HCT116 (cell line): ENCODE data around the gene NGFR. TPM values are rescaled to one million over a fixed set of nuclear protein-coding genes. Genes with fewer than 3 reads are reported as not detected.

Source experiments
- ATAC-seq: fragments of 200-7000 bp; cut with Tn5 transposase; 2 replicates; pipeline ENCODE4 v1.9.1; 2020; ENCODE audit warnings: mild to moderate bottlenecking, moderate library complexity
- BruUV-seq: library from RNA; stranded (reverse); fragments of 400-500 nt; replicated peaks from 2 replicates; lab custom pipeline; 2021; lab: Mats Ljungman, UMichigan
- CTCF ChIA-PET: fragments of 300-600 bp; sonication (Branson Sonifier 250); formaldehyde crosslinking; loops from one replicate; lab custom pipeline; 2021; ENCODE audit warnings: antibody characterized with exemption; lab: Charles Lee
- POLR2A ChIA-PET: fragments of 300-600, 350-600 bp; sonication (Branson Sonifier 250); formaldehyde crosslinking; loops from one replicate; lab custom pipeline; 2021; ENCODE audit warnings: antibody characterized with exemption; lab: Charles Lee
- RAD21 ChIA-PET, 2 experiments: fragments of 300-600 bp; sonication (Branson Sonifier 250); formaldehyde crosslinking; loops; one replicate each; lab custom pipeline; 2023; ENCODE audit warnings: low total read pairs in 2 of 2; ENCODE audit not compliant: uncharacterized antibody in 2 of 2, unreplicated experiment in 2 of 2, low non-redundant PET in 1 of 2; lab: Charles Lee
- DNase-seq: peaks from one replicate; pipeline ENCODE4 v3.0.0-alpha.2; 2010; ENCODE audit warnings: low read depth, low spot score
- H2AFZ ChIP-seq: fragments of 200-600 bp; shearing (Covaris generic), sonication (generic); 2 replicates; pipeline ENCODE4 v1.6.1; 2017; ENCODE audit warnings: low read depth, mixed run types, mixed read lengths, antibody characterized with exemption, low read length; ENCODE audit not compliant: poor library complexity, severe bottlenecking
- H3K27ac ChIP-seq: 2 replicates; pipeline ENCODE4 v1.5.1; 2012; ENCODE audit warnings: low read depth, low read length
- H3K27me3 ChIP-seq: fragments of 200-600 bp; sonication (generic); 2 replicates; pipeline ENCODE4 v1.6.1; 2016; ENCODE audit warnings: mixed run types, low read length, mixed read lengths; ENCODE audit not compliant: insufficient read depth
- H3K36me3 ChIP-seq, 2 experiments: fragments of 200-500 bp in 1 of 2; fragments of 200-600 bp in 1 of 2; sonication (Bioruptor generic) in 1 of 2; sonication (generic) in 1 of 2; 2 replicates each; pipeline versions ENCODE4 v1.5.1 to v1.6.1; 2014 to 2016; ENCODE audit warnings: low read length in 2 of 2, inconsistent platforms in 1 of 2, mixed read lengths in 1 of 2, mixed run types in 1 of 2; ENCODE audit not compliant: insufficient read depth in 2 of 2, control insufficient read depth in 1 of 2
- H3K4me1 ChIP-seq, 2 experiments: fragments of 200-600 bp in 1 of 2; sonication (generic) in 1 of 2; 2 replicates each; pipeline versions ENCODE4 v1.5.1 to v1.6.1; 2012 to 2017; ENCODE audit warnings: low read length in 2 of 2, inconsistent platforms in 1 of 2, mild to moderate bottlenecking in 1 of 2, mixed read lengths in 1 of 2, mixed run types in 1 of 2, moderate library complexity in 1 of 2; ENCODE audit not compliant: insufficient read depth in 2 of 2, control insufficient read depth in 1 of 2
- H3K4me2 ChIP-seq: fragments of 200-600 bp; sonication (generic); 2 replicates; pipeline ENCODE4 v1.6.1; 2017; ENCODE audit warnings: mixed run types, low read length, mixed read lengths
- H3K4me3 ChIP-seq, 2 experiments: fragments of 200-600 bp in 1 of 2; sonication (generic) in 1 of 2; replicated peaks in 1 of 2; 2 replicates each; pipeline ENCODE4 v1.5.1; 2011 to 2016; ENCODE audit warnings: low read length in 2 of 2, control low read depth in 1 of 2, low read depth in 1 of 2, mild to moderate bottlenecking in 1 of 2, mixed read lengths in 1 of 2, mixed run types in 1 of 2
- H3K79me2 ChIP-seq: fragments of 200-600 bp; sonication (generic); 2 replicates; pipeline ENCODE4 v1.6.1; 2017; ENCODE audit warnings: mild to moderate bottlenecking, mixed run types, low read length, moderate library complexity, mixed read lengths; ENCODE audit not compliant: insufficient read depth
- H3K9ac ChIP-seq: fragments of 200-600 bp; sonication (generic); 2 replicates; pipeline ENCODE4 v1.6.1; 2016; ENCODE audit warnings: low read length, mixed read lengths
- H3K9me2 ChIP-seq: fragments of 200-600 bp; sonication (generic), shearing (Covaris generic); 2 replicates; pipeline ENCODE4 v1.6.1; 2017; ENCODE audit warnings: mixed run types, mild to moderate bottlenecking, moderate library complexity; ENCODE audit not compliant: insufficient read depth
- H3K9me3 ChIP-seq, 2 experiments: fragments of 200-500 bp in 1 of 2; fragments of 200-600 bp in 1 of 2; sonication (Bioruptor generic) in 1 of 2; sonication (generic) in 1 of 2; 2 replicates each; pipeline ENCODE4 v1.6.1; 2014 to 2017; ENCODE audit warnings: low read length in 2 of 2, mixed read lengths in 2 of 2, inconsistent platforms in 1 of 2, low read depth in 1 of 2, mild to moderate bottlenecking in 1 of 2, mixed run types in 1 of 2, moderate library complexity in 1 of 2; ENCODE audit not compliant: control insufficient read depth in 1 of 2, insufficient read depth in 1 of 2
- H4K20me1 ChIP-seq: fragments of 200-600 bp; sonication (generic), shearing (Covaris generic); 2 replicates; pipeline ENCODE4 v1.6.1; 2017; ENCODE audit warnings: mixed run types, mild to moderate bottlenecking, moderate library complexity; ENCODE audit not compliant: insufficient read depth
- CEBPB ChIP-seq: IDR thresholded peaks from 2 replicates; pipeline ENCODE4 v1.6.1; 2012; ENCODE audit warnings: low read depth
- CTCF ChIP-seq, 3 experiments: fragments of 200-600 bp in 1 of 3; sonication (generic) in 1 of 3; IDR thresholded peaks in 2 of 3; conservative IDR thresholded peaks in 1 of 3; 2 replicates each; pipeline ENCODE4 v1.5.1; 2012 to 2017; ENCODE audit warnings: low read depth in 2 of 3, low read length in 2 of 3, antibody characterized with exemption in 1 of 3, borderline replicate concordance in 1 of 3, control low read depth in 1 of 3, mild to moderate bottlenecking in 1 of 3, mixed read lengths in 1 of 3, mixed run types in 1 of 3, moderate library complexity in 1 of 3; ENCODE audit not compliant: insufficient read depth in 1 of 3
- YY1 ChIP-seq: IDR thresholded peaks from 2 replicates; pipeline ENCODE4 v1.6.1; 2011; ENCODE audit warnings: low read length, low read depth, moderate library complexity, mild to moderate bottlenecking; ENCODE audit not compliant: insufficient replicate concordance; ENCODE audit errors: extremely low read depth
- intact Hi-C: fragments of 100-400 bp; cut with micrococcal nuclease; formaldehyde crosslinking; loops from 2 replicates; pipeline ENCODE4 v1.10.0; 2022
- total RNA-seq: library from RNA; stranded (reverse); gene quantifications from one replicate; pipeline ENCODE4 v1.2.1, GENCODE V29; 2021; ENCODE audit not compliant: unreplicated experiment
- TF ChIP-seq, protein P1 (sequence below): IDR thresholded peaks from 2 replicates; pipeline ENCODE4 v1.6.1; 2011; ENCODE audit warnings: mild to moderate bottlenecking, low read length, moderate library complexity; ENCODE audit not compliant: insufficient replicate concordance; ENCODE audit errors: extremely low read depth

Gene NGFR
- total RNA-seq, 1 experiment from 2014 or later: 6.1 TPM

- H3K4me2 ChIP-seq: no peak overlapping the region
- intact Hi-C loops: no loop called here
- H3K9me3 ChIP-seq: no peaks in the 10 kb centered on the region
- H3K4me3 ChIP-seq: no peak overlapping the region
- H3K27ac ChIP-seq: no peak overlapping the region
- H3K4me1 ChIP-seq: peaks cover 5 to 25% of the 10 kb centered on the region in 2 experiments; a peak in 3 of 4 replicates
- H4K20me1 ChIP-seq: no peaks in the 10 kb centered on the region
- H3K9me2 ChIP-seq: no peaks in the 10 kb centered on the region
- no peaks in the 10 kb centered on the region for H3K27me3 ChIP-seq
- ATAC-seq: no peak
- ChIA-PET CTCF (interaction anchor here (1.1 to 4.2 kb wide), 4 partner anchors 8 to 59 kb away, joined by 5 to 28 read pairs (median 6); no protein-coding TSS in a partner anchor), POLR2A (no interaction called here), RAD21 (no interaction called here)
- no peaks in the 10 kb centered on the region for H3K36me3 ChIP-seq
- no peak overlapping the region for H3K9ac ChIP-seq
- no peak overlapping the region for H2AFZ ChIP-seq
- no peaks in the 10 kb centered on the region for H3K79me2 ChIP-seq
- no peak for DNase-seq
- BruUV-seq: no TSS peak
- TF ChIP-seq, protein P1, sequence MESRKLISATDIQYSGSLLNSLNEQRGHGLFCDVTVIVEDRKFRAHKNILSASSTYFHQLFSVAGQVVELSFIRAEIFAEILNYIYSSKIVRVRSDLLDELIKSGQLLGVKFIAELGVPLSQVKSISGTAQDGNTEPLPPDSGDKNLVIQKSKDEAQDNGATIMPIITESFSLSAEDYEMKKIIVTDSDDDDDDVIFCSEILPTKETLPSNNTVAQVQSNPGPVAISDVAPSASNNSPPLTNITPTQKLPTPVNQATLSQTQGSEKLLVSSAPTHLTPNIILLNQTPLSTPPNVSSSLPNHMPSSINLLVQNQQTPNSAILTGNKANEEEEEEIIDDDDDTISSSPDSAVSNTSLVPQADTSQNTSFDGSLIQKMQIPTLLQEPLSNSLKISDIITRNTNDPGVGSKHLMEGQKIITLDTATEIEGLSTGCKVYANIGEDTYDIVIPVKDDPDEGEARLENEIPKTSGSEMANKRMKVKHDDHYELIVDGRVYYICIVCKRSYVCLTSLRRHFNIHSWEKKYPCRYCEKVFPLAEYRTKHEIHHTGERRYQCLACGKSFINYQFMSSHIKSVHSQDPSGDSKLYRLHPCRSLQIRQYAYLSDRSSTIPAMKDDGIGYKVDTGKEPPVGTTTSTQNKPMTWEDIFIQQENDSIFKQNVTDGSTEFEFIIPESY: no peak
- no peak for TF ChIP-seq YY1
- no peak for TF ChIP-seq CEBPB
Measured at GRCh38 chr17:49497148-49498028, 2.3 kb downstream of the NGFR start.

- no peak overlapping the region for H3K4me3 ChIP-seq
- CTCF ChIA-PET: interaction anchor here (4.2 kb wide), 1 partner anchor 11 kb away, joined by 28 read pairs; no protein-coding TSS in a partner anchor
- POLR2A ChIA-PET: no interaction called here
Measured at GRCh38 chr17:49498029-49498615, 3.0 kb downstream of the NGFR start.

More at GRCh38 chr17:49498029-49498615, 3.0 kb downstream of the NGFR start:
- Histone ChIP-seq H3K9ac (no peak overlapping the region), H4K20me1 (no peaks in the 10 kb centered on the region), H3K9me3 (no peaks in the 10 kb centered on the region), H3K4me2 (no peak overlapping the region), H3K4me1 (peaks cover 5 to 25% of the 10 kb centered on the region in 2 experiments; a peak in 3 of 4 replicates), H3K9me2 (no peaks in the 10 kb centered on the region), H3K27ac (no peak overlapping the region), H2AFZ (no peak overlapping the region), H3K79me2 (no peaks in the 10 kb centered on the region), H3K27me3 (no peaks in the 10 kb centered on the region), H3K36me3 (no peaks in the 10 kb centered on the region)
- RAD21 ChIA-PET: no interaction called here
- no peak for ATAC-seq
- DNase-seq: no peak
- no TSS peak for BruUV-seq
- intact Hi-C loops: no loop called here
- TF ChIP-seq, protein P1: no peak
- TF ChIP-seq CTCF (IDR thresholded peaks at IDR 0.05 in 2 of 3, conservative IDR thresholded peaks at IDR 0.05 in 1 of 3; ENCODE audit: borderline replicate concordance in 1 of 3, insufficient read depth in 1 of 3, low read depth in 2 of 3, low read length in 2 of 3): peak in 1 of 3 experiments; percentile 20; a peak in 1 of 6 replicates
